HUES64 (cell line): ENCODE results near the gene MPHOSPH9.

Experiments used
- H3K27ac ChIP-seq: 2 replicates; pipeline ENCODE4 v1.7.0; 2013; ENCODE audit warnings: low read depth, low read length, inconsistent platforms
- H3K27me3 ChIP-seq: 2 replicates; pipeline ENCODE4 v1.6.1; 2013; ENCODE audit warnings: mild to moderate bottlenecking, low read length; ENCODE audit not compliant: insufficient read depth
- H3K36me3 ChIP-seq: 2 replicates; pipeline ENCODE4 v1.6.1; 2013; ENCODE audit warnings: mild to moderate bottlenecking, low read length; ENCODE audit not compliant: insufficient read depth
- H3K4me1 ChIP-seq: 2 replicates; pipeline ENCODE4 v1.6.1; 2013; ENCODE audit warnings: mild to moderate bottlenecking, low read length, moderate library complexity; ENCODE audit not compliant: insufficient read depth
- H3K4me3 ChIP-seq: 2 replicates; pipeline ENCODE4 v1.5.1; 2013; ENCODE audit warnings: mild to moderate bottlenecking, low read length, moderate library complexity
- H3K9ac ChIP-seq: 2 replicates; pipeline ENCODE4 v1.6.1; 2013; ENCODE audit warnings: mild to moderate bottlenecking, low read depth, low read length
- H3K9me3 ChIP-seq: 2 replicates; pipeline ENCODE4 v1.6.1; 2013; ENCODE audit warnings: low read depth, low read length; ENCODE audit not compliant: insufficient read depth
- WGBS: fragments of 150-250, 120-280 bp; methylation state at CpG from one replicate; pipeline ENCODE4 v1.1.7; 2013; ENCODE audit warnings: missing lambda C conversion rate; 5-methylcytosine and 5-hydroxymethylcytosine counted together

Gene MPHOSPH9

GRCh38 chr12:123153906-123154305, 79.0 kb downstream of the MPHOSPH9 start:
- Histone ChIP-seq H3K4me1 (peaks cover 28% of the 10 kb centered on the region), H3K9me3 (no peaks in the 10 kb centered on the region), H3K4me3 (peak overlapping the region; percentile 22; the same call in 1 of the 2 replicates), H3K27me3 (peaks cover 31% of the 10 kb centered on the region), H3K36me3 (peaks cover 17% of the 10 kb centered on the region), H3K27ac (peak overlapping the region; percentile 72; the same call in 1 of the 2 replicates), H3K9ac (no peak overlapping the region)
- 18% methylated on average over 1 of the region's 2 CpGs for WGBS

- H3K9ac ChIP-seq, result no peak overlapping the region
- H3K4me3 ChIP-seq, result no peak overlapping the region
- WGBS, result 96% methylated on average over 3 of the region's 3 CpGs
- peaks cover 41% of the 10 kb centered on the region for H3K27me3 ChIP-seq
- no peak overlapping the region for H3K27ac ChIP-seq
- no peaks in the 10 kb centered on the region for H3K9me3 ChIP-seq
- peaks cover 28% of the 10 kb centered on the region for H3K4me1 ChIP-seq
- H3K36me3 ChIP-seq, result peaks cover 17% of the 10 kb centered on the region
Observed at GRCh38 chr12:123152833-123153232, 80.1 kb downstream of the MPHOSPH9 start.

- peak overlapping the region; percentile 73 for H3K4me3 ChIP-seq
- no peaks in the 10 kb centered on the region for H3K9me3 ChIP-seq
- H3K27ac ChIP-seq, result no peak overlapping the region
- H3K4me1 ChIP-seq, result peaks cover 28% of the 10 kb centered on the region
- H3K9ac ChIP-seq, result peak overlapping the region; percentile 63
- WGBS, result 37% methylated on average over 46 of the region's 46 CpGs
- H3K36me3 ChIP-seq, result peaks cover 12% of the 10 kb centered on the region
- H3K27me3 ChIP-seq, result peaks cover 46% of the 10 kb centered on the region
Observed at GRCh38 chr12:123151457-123152454, 81.2 kb downstream of the MPHOSPH9 start.

GRCh38 chr12:123150744-123151456, 82.0 kb downstream of the MPHOSPH9 start, which contains the start of gene PITPNM2:
Gene PITPNM2, minus strand, starts transcription at chr12:123151090. Its CDS starts 116,500 bp downstream, at chr12:123034590.
- Histone ChIP-seq H3K4me3 (peak within 1 kb of the TSS; percentile 73), H3K27me3 (peaks cover 46% of the 10 kb centered on the region), H3K4me1 (peaks cover 28% of the 10 kb centered on the region), H3K27ac (no peak within 1 kb of the TSS), H3K9ac (peak within 1 kb of the TSS; percentile 63), H3K36me3 (0 out of 2 replicates have a peak, but pooled peaks cover 6% of the 10 kb centered on the region), H3K9me3 (no peaks in the 10 kb centered on the region)
- under 1% methylated on average over 119 of the region's 119 CpGs for WGBS

- peak overlapping the region; percentile 53; the same call in 1 of the 2 replicates for H3K9ac ChIP-seq
- 0 out of 2 replicates have a peak, but pooled peaks cover under 1% of the 10 kb centered on the region for H3K36me3 ChIP-seq
- WGBS, result under 1% methylated on average over 54 of the region's 54 CpGs
- H3K9me3 ChIP-seq, result no peaks in the 10 kb centered on the region
- H3K27ac ChIP-seq, result no peak overlapping the region
- H3K27me3 ChIP-seq, result peaks cover 46% of the 10 kb centered on the region
- H3K4me3 ChIP-seq, result peak overlapping the region; percentile 73
- H3K4me1 ChIP-seq, result peaks cover 28% of the 10 kb centered on the region
Observed at GRCh38 chr12:123150275-123150743, 82.6 kb downstream of the MPHOSPH9 start.

GRCh38 chr12:123149501-123150274, 83.3 kb downstream of the MPHOSPH9 start:
- WGBS, result 32% methylated on average over 22 of the region's 22 CpGs
- peaks cover 28% of the 10 kb centered on the region for H3K4me1 ChIP-seq
- H3K9me3 ChIP-seq, result no peaks in the 10 kb centered on the region
- peak overlapping the region; percentile 53; the same call in 1 of the 2 replicates for H3K9ac ChIP-seq
- peaks cover 46% of the 10 kb centered on the region for H3K27me3 ChIP-seq
- no peaks in the 10 kb centered on the region for H3K36me3 ChIP-seq
- no peak overlapping the region for H3K27ac ChIP-seq
- peak overlapping the region; percentile 73 for H3K4me3 ChIP-seq

GRCh38 chr12:123149088-123149487, 83.9 kb downstream of the MPHOSPH9 start:
- no peak overlapping the region for H3K27ac ChIP-seq
- peaks cover 46% of the 10 kb centered on the region for H3K27me3 ChIP-seq
- H3K9ac ChIP-seq, result no peak overlapping the region
- no peaks in the 10 kb centered on the region for H3K9me3 ChIP-seq
- WGBS, result 85% methylated on average over 3 of the region's 3 CpGs
- no peak overlapping the region for H3K4me3 ChIP-seq
- no peaks in the 10 kb centered on the region for H3K36me3 ChIP-seq
- peaks cover 22% of the 10 kb centered on the region for H3K4me1 ChIP-seq

- Histone ChIP-seq H3K27me3 (peaks cover 46% of the 10 kb centered on the region), H3K4me1 (peaks cover 18% of the 10 kb centered on the region), H3K9ac (no peak overlapping the region), H3K9me3 (no peaks in the 10 kb centered on the region), H3K36me3 (no peaks in the 10 kb centered on the region), H3K27ac (no peak overlapping the region), H3K4me3 (no peak overlapping the region)
- WGBS, result 73% methylated on average over 5 of the region's 5 CpGs
Observed at GRCh38 chr12:123148655-123149054, 84.3 kb downstream of the MPHOSPH9 start.

- H3K9me3 ChIP-seq, result no peaks in the 10 kb centered on the region
- H3K36me3 ChIP-seq, result no peaks in the 10 kb centered on the region
- peaks cover 15% of the 10 kb centered on the region; the same call in 1 of the 2 replicates for H3K4me1 ChIP-seq
- H3K27ac ChIP-seq, result no peak overlapping the region
- 80% methylated on average over 9 of the region's 9 CpGs for WGBS
- no peak overlapping the region for H3K9ac ChIP-seq
- H3K4me3 ChIP-seq, result no peak overlapping the region
- peaks cover 46% of the 10 kb centered on the region for H3K27me3 ChIP-seq
Observed at GRCh38 chr12:123148223-123148622, 84.7 kb downstream of the MPHOSPH9 start.

- no peaks in the 10 kb centered on the region for H3K36me3 ChIP-seq
- 90% methylated on average over 2 of the region's 2 CpGs for WGBS
- H3K27me3 ChIP-seq, result peaks cover 28% of the 10 kb centered on the region
- no peak overlapping the region for H3K9ac ChIP-seq
- H3K4me1 ChIP-seq, result peaks cover 26% of the 10 kb centered on the region
- H3K9me3 ChIP-seq, result no peaks in the 10 kb centered on the region
- H3K4me3 ChIP-seq, result no peak overlapping the region
- no peak overlapping the region for H3K27ac ChIP-seq
Observed at GRCh38 chr12:123145211-123145610, 87.7 kb downstream of the MPHOSPH9 start.
